ENCODE results near the gene RACGAP1.

Gene RACGAP1

GRCh38 chr12:49953151-49953550 is 72.1 kb downstream of the RACGAP1 start:
- DNase-seq = no peak

- no peak for DNase-seq
These were observed 72.8 kb downstream of the RACGAP1 start for GRCh38 chr12:49952391-49953055.

GRCh38 chr12:49951411-49952240 is 73.7 kb downstream of the RACGAP1 start:
- DNase-seq = no peak

GRCh38 chr12:49950273-49951251 is 74.7 kb downstream of the RACGAP1 start, which contains the start of gene AQP2:
Gene AQP2 (plus strand): TSS chr12:49950737. CDS start chr12:49950831, 94 bp downstream.
- DNase-seq = no peak

GRCh38 chr12:49949866-49950265 is 75.4 kb downstream of the RACGAP1 start:
- DNase-seq = no peak

- no peak for DNase-seq
These were observed 76.1 kb downstream of the RACGAP1 start for GRCh38 chr12:49948866-49949845.

GRCh38 chr12:49947593-49948226 is 77.6 kb downstream of the RACGAP1 start:
- no peak for DNase-seq

GRCh38 chr12:49946497-49946896 is 78.8 kb downstream of the RACGAP1 start:
- no peak for DNase-seq

GRCh38 chr12:49946086-49946485 is 79.2 kb downstream of the RACGAP1 start:
- no peak for DNase-seq

GRCh38 chr12:49945394-49946080 is 79.8 kb downstream of the RACGAP1 start:
- peak; percentile 50 for DNase-seq

GRCh38 chr12:49944718-49945117 is 80.6 kb downstream of the RACGAP1 start:
- DNase-seq = no peak

- no peak for DNase-seq
These were observed 81.2 kb downstream of the RACGAP1 start for GRCh38 chr12:49944046-49944445.

- no peak for DNase-seq
These were observed 81.7 kb downstream of the RACGAP1 start for GRCh38 chr12:49943625-49943960.

- no peak for DNase-seq
These were observed 82.2 kb downstream of the RACGAP1 start for GRCh38 chr12:49942921-49943624.

GRCh38 chr12:49942512-49942893 is 82.8 kb downstream of the RACGAP1 start:
- DNase-seq = no peak

GRCh38 chr12:49941556-49942511 is 83.5 kb downstream of the RACGAP1 start:
- no peak for DNase-seq

- DNase-seq = no peak
These were observed 85.6 kb downstream of the RACGAP1 start for GRCh38 chr12:49939707-49940106.

- DNase-seq = no peak
These were observed 86.0 kb downstream of the RACGAP1 start for GRCh38 chr12:49939307-49939706.
